ENCODE measurements around the gene ADGRG2. TPM values are rescaled to one million over a fixed set of nuclear protein-coding genes. Genes with fewer than 3 reads are reported as not detected.

Gene ADGRG2
- total and polyA plus RNA-seq, 3 donors from 2014 or later, result 5.0 to 17.2 (median 5.8) TPM

DNA sequence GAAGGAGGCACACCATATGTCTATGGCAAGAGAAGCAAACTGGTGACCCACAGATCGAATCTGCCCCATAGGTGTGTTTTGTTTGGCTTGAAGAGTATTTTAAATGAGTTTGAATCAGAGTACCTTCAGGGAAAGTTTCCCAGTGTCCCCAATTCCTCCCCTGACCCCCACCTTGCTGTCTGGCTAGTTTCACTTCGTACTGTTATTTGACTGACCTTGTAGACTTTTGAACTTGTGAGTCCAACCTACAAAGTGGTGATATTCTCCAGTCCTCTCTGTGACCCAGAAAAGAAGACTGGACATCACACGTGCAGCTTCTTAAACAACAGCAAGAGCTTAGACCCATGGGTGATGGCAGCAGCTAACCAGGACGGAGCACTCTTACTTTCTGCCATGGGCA is 177.8 kb downstream of the ADGRG2 start:
- H3K27ac ChIP-seq, result no peak overlapping the region
- H3K9me3 ChIP-seq, result no peaks in the 10 kb centered on the region
- H3K27me3 ChIP-seq, result no peaks in the 10 kb centered on the region
- TF ChIP-seq, protein P1, sequence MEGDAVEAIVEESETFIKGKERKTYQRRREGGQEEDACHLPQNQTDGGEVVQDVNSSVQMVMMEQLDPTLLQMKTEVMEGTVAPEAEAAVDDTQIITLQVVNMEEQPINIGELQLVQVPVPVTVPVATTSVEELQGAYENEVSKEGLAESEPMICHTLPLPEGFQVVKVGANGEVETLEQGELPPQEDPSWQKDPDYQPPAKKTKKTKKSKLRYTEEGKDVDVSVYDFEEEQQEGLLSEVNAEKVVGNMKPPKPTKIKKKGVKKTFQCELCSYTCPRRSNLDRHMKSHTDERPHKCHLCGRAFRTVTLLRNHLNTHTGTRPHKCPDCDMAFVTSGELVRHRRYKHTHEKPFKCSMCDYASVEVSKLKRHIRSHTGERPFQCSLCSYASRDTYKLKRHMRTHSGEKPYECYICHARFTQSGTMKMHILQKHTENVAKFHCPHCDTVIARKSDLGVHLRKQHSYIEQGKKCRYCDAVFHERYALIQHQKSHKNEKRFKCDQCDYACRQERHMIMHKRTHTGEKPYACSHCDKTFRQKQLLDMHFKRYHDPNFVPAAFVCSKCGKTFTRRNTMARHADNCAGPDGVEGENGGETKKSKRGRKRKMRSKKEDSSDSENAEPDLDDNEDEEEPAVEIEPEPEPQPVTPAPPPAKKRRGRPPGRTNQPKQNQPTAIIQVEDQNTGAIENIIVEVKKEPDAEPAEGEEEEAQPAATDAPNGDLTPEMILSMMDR (IDR thresholded peaks at IDR 0.05), result no peak
- TF ChIP-seq POLR2A (IDR thresholded peaks at IDR 0.05), result no peak
- no peak for DNase-seq
- H3K4me3 ChIP-seq, result no peak overlapping the region
- intact Hi-C loops (cut with DNase I; ENCODE audit: low total_unique reads), result no loop called here
- WGBS, 2 donors, result 42 to 65% methylated on average over 4 of the region's 4 CpGs
- no peaks in the 10 kb centered on the region for H3K4me1 ChIP-seq
- H3K36me3 ChIP-seq (ENCODE audit: low read depth, missing control alignments), result no peaks in the 10 kb centered on the region

DNA sequence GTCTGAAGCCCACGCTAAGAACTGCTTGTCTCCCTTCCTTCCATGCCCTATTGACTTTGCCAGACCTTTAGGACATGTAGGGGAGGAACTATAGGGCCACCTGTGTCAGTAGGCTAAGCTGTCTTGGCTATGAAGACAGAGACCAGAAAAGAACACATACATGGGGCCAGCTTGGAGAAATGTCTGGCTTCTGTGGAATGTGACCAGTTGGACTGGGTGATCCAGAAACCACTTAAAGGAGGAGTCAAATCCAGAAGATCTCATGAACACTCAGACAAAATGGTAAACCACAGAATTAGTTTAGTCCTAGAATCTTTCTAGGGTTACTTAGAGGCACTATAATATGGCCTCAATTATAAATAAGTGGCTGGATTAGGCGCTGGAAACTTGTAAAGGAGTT is 180.4 kb downstream of the ADGRG2 start:
- WGBS, 2 donors, result 100% methylated on average over 1 to 2 of the region's 2 CpGs
- Histone ChIP-seq H3K4me3 (no peak overlapping the region), H3K27ac (no peak overlapping the region), H3K27me3 (no peaks in the 10 kb centered on the region), H3K36me3 (ENCODE audit: low read depth, missing control alignments) (no peaks in the 10 kb centered on the region), H3K4me1 (no peaks in the 10 kb centered on the region), H3K9me3 (no peaks in the 10 kb centered on the region)
- TF ChIP-seq, protein P1 (IDR thresholded peaks at IDR 0.05), result no peak
- no peak for TF ChIP-seq POLR2A (IDR thresholded peaks at IDR 0.05)
- intact Hi-C loops (cut with DNase I; ENCODE audit: low total_unique reads), result no loop called here
- no peak for DNase-seq

Other genes starting within 250 kb of the ADGRG2 start
- gene PHKA2, start 138.4 kb downstream of the ADGRG2 start, total RNA-seq, result 10 to 100 TPM; 89.9 to 95.7 TPM
- 42.4 TPM for gene PHKA2, start 138.4 kb downstream of the ADGRG2 start, polyA plus RNA-seq (ENCODE audit: insufficient read depth, low read depth, low replicate concordance)
- 10 to 100 TPM; 45.4 to 69.2 TPM for gene PDHA1, start 221.5 kb upstream of the ADGRG2 start, total RNA-seq
- 76.9 TPM for gene PDHA1, start 221.5 kb upstream of the ADGRG2 start, polyA plus RNA-seq (ENCODE audit: insufficient read depth, low read depth, low replicate concordance)

Measured in testis (tissue), 3 donors.